Epithelial cell of proximal tubule (primary cell): ENCODE measurements around the gene KCNAB1. TPM values are rescaled to one million over a fixed set of nuclear protein-coding genes. Genes with fewer than 3 reads are reported as not detected.

Source experiments
- DNase-seq: peaks from one replicate; pipeline ENCODE4 v3.0.0-alpha.2; 2011; ENCODE audit warnings: low read depth
- H3K4me3 ChIP-seq: 2 replicates; pipeline ENCODE4 v1.5.1; 2011; ENCODE audit warnings: low read depth, mild to moderate bottlenecking, low read length
- CTCF ChIP-seq: conservative IDR thresholded peaks from 2 replicates; pipeline ENCODE4 v1.5.1; 2012; ENCODE audit warnings: low read depth, mild to moderate bottlenecking, low read length
- total RNA-seq: library from RNA; depleted of rRNA; stranded (reverse); fragments of >200 nt; gene quantifications from 2 replicates; pipeline ENCODE4 v1.2.3, GENCODE V29; 2015

KCNAB1 gene
- total RNA-seq, 1 donor from 2014 or later: not detected

DNA sequence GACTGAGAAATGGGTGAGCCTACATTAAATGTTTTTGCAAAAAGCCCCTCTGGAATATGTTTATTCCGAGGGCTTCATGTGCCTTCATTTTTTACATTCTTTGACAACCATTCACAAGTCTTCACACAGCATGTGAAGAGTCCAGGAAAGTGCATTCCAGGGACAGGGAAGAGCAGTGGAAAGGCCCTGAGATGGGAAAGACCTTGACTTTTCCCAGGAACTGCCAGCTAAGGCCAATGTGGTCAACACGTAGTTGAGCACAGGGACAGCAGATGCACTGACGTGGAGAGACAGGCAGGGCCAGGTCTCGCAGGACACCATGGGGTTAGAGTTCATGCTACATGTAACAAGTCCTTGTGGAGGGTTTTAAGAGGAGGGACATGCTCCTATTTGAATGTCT, 412.8 kb downstream of the KCNAB1 start:
- H3K4me3 ChIP-seq: no peak overlapping the region
- TF ChIP-seq CTCF: no peak
- DNase-seq: no peak

DNA sequence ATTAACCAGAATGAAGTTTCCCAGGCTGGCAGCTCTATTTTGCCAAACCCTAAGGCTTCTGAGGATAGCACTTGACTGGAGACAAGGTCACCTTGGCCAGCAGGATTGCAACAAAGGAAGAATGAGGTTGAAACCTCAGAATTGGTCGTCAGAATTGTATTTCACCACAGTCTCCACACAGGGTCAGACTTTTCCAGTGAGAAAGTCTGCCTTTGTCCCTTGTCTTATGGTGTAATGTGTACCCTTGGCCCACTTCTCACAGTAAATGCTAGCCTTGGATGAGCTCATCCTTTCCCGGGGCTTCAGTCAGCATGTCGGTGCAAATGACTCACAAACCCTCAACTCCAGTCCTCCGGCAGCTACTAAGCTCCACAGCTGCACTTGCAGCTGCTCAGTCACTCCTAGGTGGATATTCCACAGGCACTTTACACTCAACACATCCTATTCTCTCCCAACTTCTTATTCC, 414.8 kb downstream of the KCNAB1 start:
- TF ChIP-seq CTCF: peak; percentile 50
- peak; percentile 100 for DNase-seq
- no peak overlapping the region for H3K4me3 ChIP-seq

GRCh38 chr3:156535798-156536197, 415.4 kb downstream of the KCNAB1 start:
- no peak for DNase-seq
- no peak for TF ChIP-seq CTCF
- no peak overlapping the region for H3K4me3 ChIP-seq

- H3K4me3 ChIP-seq: no peak overlapping the region
- no peak for DNase-seq
These were observed 416.3 kb downstream of the KCNAB1 start for GRCh38 chr3:156536524-156537316.

DNA sequence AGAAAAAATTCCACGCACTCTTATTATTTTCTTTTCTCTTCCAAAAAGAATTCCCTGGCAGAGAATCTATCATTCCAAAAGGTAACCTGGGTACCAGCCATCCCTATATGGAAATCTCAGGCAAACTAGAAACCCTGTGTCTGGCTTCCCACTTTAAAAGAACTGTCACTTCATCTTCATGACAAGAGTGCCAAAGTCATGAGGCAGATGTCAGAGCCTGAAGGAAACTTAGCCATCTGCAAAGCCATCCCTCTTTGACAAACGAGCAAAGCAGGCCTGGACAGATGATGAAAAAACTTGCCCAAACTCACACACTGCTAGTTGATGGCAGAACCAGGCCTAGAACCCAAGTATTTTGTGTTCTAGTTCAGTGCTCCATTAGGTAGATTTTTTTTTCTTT, 418.7 kb downstream of the KCNAB1 start:
- no peak overlapping the region for H3K4me3 ChIP-seq
- no peak for TF ChIP-seq CTCF
- no peak for DNase-seq

More at GRCh38 chr3:156536524-156537316, 416.3 kb downstream of the KCNAB1 start:
- TF ChIP-seq CTCF: no peak

DNA sequence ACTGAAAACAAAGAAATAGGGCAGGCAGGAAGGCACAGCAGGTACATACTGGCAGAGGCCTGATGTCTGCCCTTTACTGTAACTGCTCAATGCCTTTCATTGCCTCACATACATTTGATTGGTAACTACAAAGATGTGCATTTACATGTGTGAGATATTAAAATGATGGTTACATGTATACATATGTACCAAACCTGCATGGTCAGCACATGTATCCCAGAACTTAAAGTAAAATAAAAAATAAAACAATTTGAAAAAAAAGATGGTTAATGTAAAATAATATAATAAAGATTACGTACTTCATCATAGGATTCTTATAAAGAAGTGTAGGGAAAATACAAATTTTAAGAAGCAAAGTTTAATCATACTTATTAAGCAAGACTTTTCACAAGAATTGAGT, 419.4 kb downstream of the KCNAB1 start:
- no peak for TF ChIP-seq CTCF
- no peak for DNase-seq
- H3K4me3 ChIP-seq: no peak overlapping the region
